GM19455 (cell line): ENCODE results near the gene EML2.
"Not testable (repeated sequence)": the region's sequence is repeated elsewhere in the genome, so short reads cannot be mapped to it uniquely, and the experiment has no call there.

Experiments
- ATAC-seq: cut with Tn5 transposase; IDR thresholded peaks from one replicate; pipeline ENCODE4 v1.9.1; 2021; ENCODE audit not compliant: unreplicated experiment

The EML2 gene

GRCh38 chr19:45655073-45655472 lies 15.9 kb upstream of the EML2 start:
- no peak for ATAC-seq

- no peak for ATAC-seq
Observed at GRCh38 chr19:45653634-45654033, 14.4 kb upstream of the EML2 start.

DNA sequence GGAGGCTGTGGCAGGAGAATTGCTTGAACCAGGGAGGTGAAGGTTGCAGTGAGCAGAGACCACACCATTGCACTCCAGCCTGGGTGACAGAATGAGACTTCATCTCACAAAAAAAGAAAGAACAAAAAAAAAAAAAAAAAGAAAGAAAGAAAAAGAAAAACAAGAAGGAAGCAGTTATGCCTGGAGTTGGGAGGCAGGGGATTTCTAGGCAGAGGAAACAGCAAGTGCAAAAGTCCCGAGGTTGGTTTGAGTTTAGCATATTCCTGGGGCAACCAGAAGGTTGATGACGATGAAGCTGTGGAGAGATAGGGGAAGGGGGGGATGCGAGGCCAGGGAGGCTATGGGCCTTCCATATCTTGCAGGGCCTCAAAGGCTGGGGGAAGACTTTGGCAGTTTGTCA lies 11.5 kb upstream of the EML2 start:
- no peak for ATAC-seq

DNA sequence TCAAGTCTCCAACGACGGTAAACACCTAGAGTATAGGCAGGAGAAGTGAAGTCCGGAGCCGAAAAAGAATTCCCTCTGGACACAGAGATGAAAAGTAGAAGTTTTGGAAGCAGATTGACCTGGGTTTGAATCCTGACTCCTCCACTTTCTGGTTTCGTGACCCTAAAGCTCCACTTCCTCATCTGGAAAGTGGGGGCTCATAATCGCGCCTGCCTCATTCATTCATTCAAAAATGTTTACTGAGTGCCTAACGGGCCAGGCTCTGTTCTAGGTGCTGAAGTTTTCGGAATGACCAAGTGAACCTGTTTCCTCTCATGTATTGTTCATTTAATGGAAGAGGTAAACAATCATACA lies 7.1 kb upstream of the EML2 start:
- ATAC-seq = no peak

- peak; percentile 44 for ATAC-seq
Observed at GRCh38 chr19:45645631-45646344, 6.6 kb upstream of the EML2 start.

GRCh38 chr19:45645068-45645630 lies 6.0 kb upstream of the EML2 start:
- no peak for ATAC-seq

GRCh38 chr19:45643927-45644771 lies 5.0 kb upstream of the EML2 start:
- ATAC-seq = no peak

DNA sequence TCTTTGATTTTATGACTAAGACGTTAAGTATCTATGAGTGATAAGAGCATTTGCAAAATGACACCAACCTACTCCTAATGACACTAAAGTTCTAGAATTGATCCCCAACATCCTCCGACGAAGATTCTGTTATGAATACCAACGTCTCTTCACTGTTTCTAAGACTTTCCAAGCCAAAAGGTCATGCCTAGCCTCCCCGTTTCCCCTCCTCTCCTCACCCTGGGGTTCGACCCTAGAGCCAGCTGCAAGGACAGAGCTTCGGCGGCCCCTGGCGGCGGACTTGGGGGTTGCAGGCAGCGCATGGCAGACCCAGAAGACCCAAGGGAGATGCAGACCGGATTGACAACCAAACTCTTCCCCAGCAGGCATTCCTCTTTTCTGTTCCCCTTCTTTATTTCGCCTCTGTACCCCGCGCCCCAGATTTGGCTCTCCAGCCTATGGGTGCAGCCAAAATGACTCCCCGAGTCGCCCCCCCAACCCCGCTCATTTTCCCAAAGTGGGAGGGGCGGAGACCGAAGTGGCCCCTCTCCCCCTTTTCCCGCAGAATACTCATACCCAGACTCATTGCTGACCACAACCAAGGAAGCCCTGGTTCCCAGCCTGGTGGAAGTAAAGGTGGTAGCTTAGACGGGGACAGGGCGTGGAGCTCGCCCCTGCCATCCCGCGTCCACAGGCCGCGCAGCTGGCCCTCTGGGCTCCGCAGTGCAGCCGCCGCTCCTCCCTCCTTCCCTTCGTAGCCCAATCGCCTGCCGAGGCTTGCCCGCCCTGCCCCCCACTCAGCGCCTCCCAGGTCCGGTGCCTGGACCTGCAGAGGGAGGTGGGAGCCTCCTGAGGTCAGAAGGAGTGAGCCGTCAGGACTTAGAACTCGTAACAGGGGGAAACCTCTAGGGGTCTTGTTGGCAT lies 4.1 kb upstream of the EML2 start:
- no peak for ATAC-seq

- no peak for ATAC-seq
Observed at GRCh38 chr19:45641274-45642105, 2.3 kb upstream of the EML2 start.

GRCh38 chr19:45640849-45641273 lies 1.7 kb upstream of the EML2 start:
- ATAC-seq = no peak

DNA sequence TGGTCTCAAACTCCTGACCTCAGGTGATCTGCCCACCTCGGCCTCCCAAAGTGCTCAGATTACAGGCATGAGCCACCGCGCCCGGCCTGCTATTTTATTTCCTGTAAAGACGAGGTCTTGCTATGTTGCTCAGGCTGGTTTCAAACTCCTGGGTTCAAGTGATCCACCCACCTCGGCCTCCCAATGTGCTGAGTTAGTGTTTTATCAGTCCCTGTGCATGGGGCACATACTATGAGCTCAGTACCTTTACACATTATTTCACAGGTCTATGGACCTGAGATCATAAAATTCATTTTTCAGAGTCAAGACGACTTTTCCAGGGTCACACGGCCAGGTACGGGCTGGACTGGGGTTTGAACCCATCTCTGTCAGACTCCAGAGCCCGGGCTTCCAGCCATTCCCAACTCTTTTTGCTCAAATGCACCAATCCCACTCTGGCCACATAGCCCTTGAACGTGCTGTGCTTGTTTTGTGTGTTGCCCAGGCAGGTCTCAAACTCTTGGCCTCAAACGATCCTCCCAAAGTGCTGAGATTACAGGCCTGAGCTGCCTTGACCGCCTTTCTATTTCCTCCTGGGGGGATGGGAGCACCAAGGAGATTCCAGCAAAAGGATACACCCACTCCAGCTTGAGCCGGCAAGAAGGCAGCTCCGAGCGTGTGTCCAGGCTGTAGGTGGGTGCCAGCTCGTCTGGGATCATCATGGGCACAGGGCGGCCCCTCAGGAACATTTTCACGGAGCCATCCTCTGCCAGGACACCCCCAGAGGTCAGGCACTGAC lies 1.1 kb downstream of the EML2 start:
- ATAC-seq = no peak

GRCh38 chr19:45636902-45637301 lies 2.3 kb downstream of the EML2 start:
- no peak for ATAC-seq

GRCh38 chr19:45636275-45636674 lies 2.9 kb downstream of the EML2 start:
- no peak for ATAC-seq

DNA sequence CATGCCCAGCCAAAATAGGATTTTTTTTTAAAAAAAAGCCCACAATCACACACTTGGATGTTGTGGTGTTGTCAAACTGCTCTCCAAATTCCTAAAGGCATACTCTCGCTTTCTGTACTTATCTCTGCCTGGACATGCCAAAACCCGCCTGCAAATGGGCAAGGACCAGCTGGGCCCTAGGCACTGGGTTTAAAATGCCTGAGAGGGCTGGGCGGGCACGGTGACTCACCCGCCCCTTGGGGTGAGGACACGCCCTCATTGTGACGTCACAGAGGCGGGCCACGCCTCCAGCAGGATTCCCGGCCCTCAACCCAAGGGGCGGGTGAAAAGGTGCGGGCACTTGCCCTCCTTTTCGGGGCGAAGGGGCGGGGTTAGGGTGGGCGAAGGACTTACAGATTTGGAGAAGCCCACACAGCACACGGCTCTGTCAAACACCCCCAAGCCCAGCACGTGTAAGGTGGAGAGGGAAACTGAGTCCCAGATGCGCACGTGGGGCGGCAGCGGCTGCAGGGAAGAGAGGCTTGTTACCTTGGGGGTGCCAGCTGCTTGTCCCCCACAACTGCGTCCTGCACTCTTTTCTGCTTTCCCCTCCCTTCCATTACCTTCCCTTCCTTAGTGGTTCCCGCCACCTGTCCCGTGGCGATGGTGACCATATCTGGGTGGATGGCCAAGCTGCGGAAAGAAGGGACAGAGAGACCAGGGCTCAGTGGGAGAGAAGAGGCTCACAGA lies 6.6 kb downstream of the EML2 start:
- ATAC-seq = no peak

- no peak for ATAC-seq
Observed at GRCh38 chr19:45630463-45630862, 8.7 kb downstream of the EML2 start.

DNA sequence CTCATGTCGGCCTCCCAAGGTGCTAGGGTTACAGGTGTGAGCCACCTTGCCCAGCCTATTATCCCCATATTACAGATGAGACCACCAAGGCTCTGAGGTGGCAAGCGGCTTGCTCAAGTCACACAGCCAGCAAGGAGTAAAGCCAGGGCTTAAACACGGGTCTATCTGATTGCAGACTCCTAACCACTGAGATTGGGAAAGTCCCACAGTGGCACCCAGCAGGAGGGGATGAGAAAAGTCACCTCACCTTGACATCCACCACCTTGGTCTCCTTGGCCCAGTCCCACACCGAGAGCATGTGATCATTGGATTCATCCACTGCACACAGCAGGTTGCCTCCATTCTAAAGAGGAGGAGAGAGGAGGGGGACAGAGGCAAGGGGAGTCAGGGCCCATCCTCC lies 9.5 kb downstream of the EML2 start:
- no peak for ATAC-seq

- not testable (repeated sequence) for ATAC-seq
Observed at GRCh38 chr19:45628219-45628618, 11.0 kb downstream of the EML2 start.

- no peak for ATAC-seq
Observed at GRCh38 chr19:45623984-45624383, 15.2 kb downstream of the EML2 start.

- no peak for ATAC-seq
Observed at GRCh38 chr19:45621976-45622503, 17.2 kb downstream of the EML2 start.
